ENCODE results near the gene SEC11C. TPM values are rescaled to one million over a fixed set of nuclear protein-coding genes. Genes with fewer than 3 reads are reported as not detected.

The SEC11C gene
- total and polyA plus RNA-seq, 2 donors (not counting 1 experiment from before 2014, with no cell fraction given): 29.0 to 76.8 TPM

- no peaks in the 10 kb centered on the region for H3K9me3 Mint-ChIP-seq (ENCODE audit: insufficient read depth)
- H3K27ac Mint-ChIP-seq: no peak overlapping the region
- intact Hi-C loops (cut with micrococcal nuclease): no loop called here
- Histone ChIP-seq H3K4me2 (replicated peaks; ENCODE audit: low read depth, low read length, poor library complexity, severe bottlenecking) (no peak overlapping the region), H3K4me1 (ENCODE audit: control insufficient read depth in 2 of 2, insufficient read depth in 2 of 2, low read length in 2 of 2) (no peaks in the 10 kb centered on the region), H3K9ac (ENCODE audit: low read length) (no peak overlapping the region), H2AFZ (ENCODE audit: insufficient read depth, low read depth, low read length, poor library complexity, severe bottlenecking) (no peak overlapping the region), H3K27me3 (replicated peaks in 1 of 4; ENCODE audit: control extremely low read depth in 1 of 4, control insufficient read depth in 3 of 4, insufficient read depth in 4 of 4, low read length in 3 of 4) (peaks cover 0 to 11% (median 9%) of the 10 kb centered on the region in 4 experiments), H3K36me3 (replicated peaks in 1 of 2; ENCODE audit: control extremely low read depth in 1 of 2, control insufficient read depth in 1 of 2, extremely low read depth in 1 of 2, insufficient read depth in 2 of 2, low read length in 1 of 2) (no peaks in the 10 kb centered on the region), H3K4me3 (ENCODE audit: control extremely low read depth in 1 of 5, extremely low read depth in 1 of 5, insufficient read depth in 1 of 5, low read depth in 2 of 5, low read length in 4 of 5) (no peak overlapping the region), H3K27ac (ENCODE audit: low read length in 2 of 2) (no peak overlapping the region), H4K20me1 (ENCODE audit: control insufficient read depth, insufficient read depth, low read length, poor library complexity, severe bottlenecking) (no peaks in the 10 kb centered on the region), H3K79me2 (ENCODE audit: control insufficient read depth, insufficient read depth, low read length) (no peaks in the 10 kb centered on the region), H3K9me3 (ENCODE audit: control extremely low read depth in 1 of 3, control insufficient read depth in 2 of 3, insufficient read depth in 1 of 3, low read length in 2 of 3) (no peaks in the 10 kb centered on the region)
- CTCF ChIA-PET: no interaction called here
- TF ChIP-seq CTCF (IDR thresholded peaks at IDR 0.05): no peak
- TF ChIP-seq EZH2 (IDR thresholded peaks at IDR 0.05; ENCODE audit: borderline replicate concordance, insufficient read depth, low read depth, low read length, poor library complexity, severe bottlenecking): no peak
- no peak overlapping the region for H3K4me3 Mint-ChIP-seq
- DNase-seq (no peak), ATAC-seq (ENCODE audit: low read depth) (no peak)
- WGBS (ENCODE audit: insufficient coverage): 68% methylated on average over 3 of the region's 4 CpGs
- POLR2A ChIA-PET: no interaction called here
- H3K4me1 Mint-ChIP-seq: no peaks in the 10 kb centered on the region
- peaks cover 23% of the 10 kb centered on the region for H3K27me3 Mint-ChIP-seq
These were observed 37.8 kb upstream of the SEC11C start for GRCh38 chr18:59101830-59102414.

DNA sequence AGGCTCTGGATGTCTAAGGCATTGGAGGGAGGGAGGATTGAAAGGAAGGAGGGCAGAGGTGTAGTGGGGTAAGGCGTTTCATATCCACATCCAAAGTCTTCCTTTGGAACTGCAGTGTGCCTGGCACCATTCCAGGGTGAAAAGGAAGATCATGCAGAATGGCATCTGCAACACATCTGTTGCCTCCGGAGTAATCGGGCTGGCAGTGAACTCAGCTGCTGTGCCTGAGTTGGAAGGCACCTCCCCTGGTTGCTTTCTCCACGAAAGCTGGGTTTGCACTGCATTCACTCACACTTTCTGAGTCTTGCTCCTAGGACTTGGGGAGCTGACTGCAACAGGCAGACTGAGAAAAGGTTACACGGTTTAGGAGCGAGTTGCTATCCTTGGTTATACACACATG is 30.3 kb upstream of the SEC11C start:
- TF ChIP-seq EZH2 (IDR thresholded peaks at IDR 0.05; ENCODE audit: borderline replicate concordance, insufficient read depth, low read depth, low read length, poor library complexity, severe bottlenecking) (no peak), CTCF (IDR thresholded peaks at IDR 0.05) (no peak)
- Mint-ChIP-seq H3K4me1 (no peaks in the 10 kb centered on the region), H3K4me3 (no peak overlapping the region), H3K27me3 (peaks cover 72% of the 10 kb centered on the region), H3K9me3 (ENCODE audit: insufficient read depth) (no peaks in the 10 kb centered on the region), H3K27ac (no peak overlapping the region)
- Histone ChIP-seq H3K27ac (ENCODE audit: low read length in 2 of 2) (no peak overlapping the region), H3K4me3 (ENCODE audit: control extremely low read depth in 1 of 5, extremely low read depth in 1 of 5, insufficient read depth in 1 of 5, low read depth in 2 of 5, low read length in 4 of 5) (no peak overlapping the region), H3K4me1 (ENCODE audit: control insufficient read depth in 2 of 2, insufficient read depth in 2 of 2, low read length in 2 of 2) (no peaks in the 10 kb centered on the region), H3K36me3 (replicated peaks in 1 of 2; ENCODE audit: control extremely low read depth in 1 of 2, control insufficient read depth in 1 of 2, extremely low read depth in 1 of 2, insufficient read depth in 2 of 2, low read length in 1 of 2) (no peaks in the 10 kb centered on the region), H3K9ac (ENCODE audit: low read length) (no peak overlapping the region), H3K79me2 (ENCODE audit: control insufficient read depth, insufficient read depth, low read length) (no peaks in the 10 kb centered on the region), H3K4me2 (replicated peaks; ENCODE audit: low read depth, low read length, poor library complexity, severe bottlenecking) (no peak overlapping the region), H3K9me3 (ENCODE audit: control extremely low read depth in 1 of 3, control insufficient read depth in 2 of 3, insufficient read depth in 1 of 3, low read length in 2 of 3) (no peaks in the 10 kb centered on the region), H4K20me1 (ENCODE audit: control insufficient read depth, insufficient read depth, low read length, poor library complexity, severe bottlenecking) (no peaks in the 10 kb centered on the region), H2AFZ (ENCODE audit: insufficient read depth, low read depth, low read length, poor library complexity, severe bottlenecking) (no peak overlapping the region), H3K27me3 (replicated peaks in 1 of 4; ENCODE audit: control extremely low read depth in 1 of 4, control insufficient read depth in 3 of 4, insufficient read depth in 4 of 4, low read length in 3 of 4) (peaks cover 0 to 39% (median 35%) of the 10 kb centered on the region in 4 experiments)
- POLR2A ChIA-PET: no interaction called here
- ATAC-seq (ENCODE audit: low read depth): no peak
- intact Hi-C loops (cut with micrococcal nuclease): no loop called here
- WGBS (ENCODE audit: insufficient coverage): 72% methylated on average over 4 of the region's 6 CpGs
- CTCF ChIA-PET: no interaction called here
- no peak for DNase-seq

Measured in B cell (primary cell).